NT2/D1 (cell line): ENCODE measurements around the gene MALL.
"Not testable (repeated sequence)": the region's sequence is repeated elsewhere in the genome, so short reads cannot be mapped to it uniquely, and the experiment has no call there.

Experiments
- DNase-seq: peaks from one replicate; pipeline ENCODE4 v3.0.0-alpha.2; 2011; ENCODE audit warnings: low read depth, low spot score
- H3K27me3 ChIP-seq: 2 replicates; pipeline ENCODE4 v1.6.0; 2011; ENCODE audit warnings: mild to moderate bottlenecking; ENCODE audit not compliant: insufficient read length, insufficient read depth
- H3K36me3 ChIP-seq: 2 replicates; pipeline ENCODE4 v1.6.1; 2011; ENCODE audit warnings: mild to moderate bottlenecking, low read length, mixed read lengths; ENCODE audit not compliant: insufficient read depth, insufficient read length
- H3K4me1 ChIP-seq: 2 replicates; pipeline ENCODE4 v1.5.1; 2011; ENCODE audit not compliant: insufficient read depth, insufficient read length
- H3K4me3 ChIP-seq: 2 replicates; pipeline ENCODE4 v1.5.1; 2011; ENCODE audit warnings: low read depth; ENCODE audit not compliant: insufficient read length
- H3K9ac ChIP-seq: 2 replicates; pipeline ENCODE4 v1.6.0; 2011; ENCODE audit warnings: low read depth; ENCODE audit not compliant: insufficient read length
- H3K9me3 ChIP-seq: 2 replicates; pipeline ENCODE4 v1.5.1; 2011; ENCODE audit warnings: mild to moderate bottlenecking, low read length; ENCODE audit not compliant: insufficient read depth

MALL gene

DNA sequence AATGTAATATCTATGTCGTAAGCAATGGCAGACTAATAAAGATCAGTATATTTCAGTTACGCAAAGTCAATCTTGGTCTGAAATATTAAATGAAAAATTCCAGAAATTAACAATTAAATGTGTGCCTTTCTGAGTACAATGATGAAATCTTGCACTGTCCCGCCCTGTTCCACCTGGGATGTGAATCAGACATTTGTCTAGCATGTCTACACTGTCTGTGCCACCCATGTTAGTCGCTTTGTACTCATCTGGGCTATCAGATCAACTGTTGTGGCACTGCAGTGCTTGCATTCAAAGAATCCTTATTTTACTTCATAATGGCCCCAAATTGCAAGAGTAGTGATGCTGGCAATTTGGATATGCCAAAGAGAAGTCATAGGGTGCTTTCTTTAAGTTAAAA, 25.5 kb downstream of the MALL start:
- H3K27me3 ChIP-seq, H3K9me3 ChIP-seq: not testable (repeated sequence)

DNA sequence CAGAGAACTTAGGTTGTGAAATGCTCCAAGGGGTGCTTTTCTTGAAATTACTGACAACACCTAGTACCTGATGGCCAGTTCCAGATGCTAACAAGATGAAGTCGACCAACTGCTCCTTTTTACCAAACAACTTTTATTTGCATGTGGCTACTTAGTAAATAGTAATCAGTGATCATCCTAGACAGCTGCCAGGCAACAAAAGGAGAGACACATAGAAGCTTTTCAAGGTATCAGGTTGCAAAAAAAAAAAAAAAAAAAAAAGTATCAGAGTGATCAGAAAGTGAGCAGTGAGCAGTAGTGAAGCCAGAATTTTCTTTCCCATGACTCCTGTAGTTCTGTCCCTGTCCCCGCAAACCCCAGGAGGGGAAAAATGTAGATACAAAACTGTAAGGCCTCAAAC, 31.9 kb downstream of the MALL start:
- H3K9me3 ChIP-seq, H3K27me3 ChIP-seq, H3K4me1 ChIP-seq, H3K36me3 ChIP-seq, H3K9ac ChIP-seq, H3K4me3 ChIP-seq, DNase-seq: not testable (repeated sequence)

More for the DNA sequence above, 25.5 kb downstream of the MALL start:
- not testable (repeated sequence) for DNase-seq, H3K9ac ChIP-seq, H3K4me1 ChIP-seq, H3K4me3 ChIP-seq, H3K36me3 ChIP-seq

DNA sequence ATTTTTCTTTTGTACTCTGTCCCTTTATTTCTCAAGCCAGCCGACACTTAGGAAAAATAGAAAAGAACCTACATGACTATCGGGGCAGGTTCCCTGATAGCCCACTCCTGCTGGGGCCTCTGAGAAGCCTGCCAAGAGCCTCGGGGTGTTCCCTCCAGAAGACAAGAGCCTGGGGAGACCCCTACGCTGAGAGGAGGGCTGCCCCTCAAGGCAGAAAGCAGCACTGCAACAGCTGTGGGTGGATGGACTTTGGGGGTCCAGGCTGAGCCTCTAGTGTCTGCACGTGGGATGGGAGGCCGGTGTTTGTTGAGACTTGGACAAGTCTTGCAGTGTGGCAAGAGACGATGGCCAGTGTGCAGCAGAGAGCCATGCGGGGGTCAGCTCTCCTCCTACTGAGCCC, 32.5 kb downstream of the MALL start:
- H3K4me1 ChIP-seq, H3K9ac ChIP-seq, H3K27me3 ChIP-seq, DNase-seq, H3K9me3 ChIP-seq, H3K4me3 ChIP-seq, H3K36me3 ChIP-seq: not testable (repeated sequence)

DNA sequence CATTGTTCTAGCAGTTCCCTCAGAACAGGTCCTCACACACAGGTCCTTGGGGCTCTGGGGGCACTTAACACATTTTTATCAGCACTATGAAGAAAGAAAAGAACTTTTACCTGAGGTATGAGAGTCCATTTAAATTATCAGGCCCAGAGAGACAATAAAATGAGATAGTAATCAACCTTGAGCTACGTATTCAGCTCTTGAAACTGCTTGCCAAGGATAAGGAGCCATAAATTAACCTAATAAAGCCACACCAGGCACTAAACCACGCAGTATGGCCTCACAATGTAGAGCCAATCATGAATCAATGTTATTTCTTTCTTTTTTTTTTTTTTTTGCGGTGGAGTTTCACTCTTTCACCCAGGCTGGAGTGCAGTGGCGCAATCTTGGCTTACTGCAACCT, 37.5 kb downstream of the MALL start:
- not testable (repeated sequence) for H3K9me3 ChIP-seq, H3K4me3 ChIP-seq, H3K36me3 ChIP-seq, H3K27me3 ChIP-seq, H3K9ac ChIP-seq, H3K4me1 ChIP-seq, DNase-seq

DNA sequence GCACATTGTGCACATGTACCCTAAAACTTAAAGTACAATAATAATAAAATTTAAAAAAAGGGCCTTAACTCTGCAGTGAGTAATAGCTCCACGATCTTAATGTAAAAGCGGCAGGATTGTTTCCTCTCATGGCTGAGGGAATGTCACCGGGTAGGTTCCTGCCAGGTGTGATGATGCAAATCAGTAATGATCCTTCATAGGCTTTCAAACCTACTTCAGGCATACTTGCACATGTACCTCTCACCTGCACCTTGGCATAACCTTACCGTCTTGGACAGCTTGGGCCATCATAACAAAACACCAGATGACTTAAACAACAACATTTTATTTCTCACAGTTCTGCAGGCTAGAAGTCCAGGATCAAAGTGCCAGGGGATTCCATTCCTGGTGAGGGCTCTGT, 39.7 kb downstream of the MALL start:
- DNase-seq, H3K27me3 ChIP-seq, H3K4me3 ChIP-seq, H3K4me1 ChIP-seq, H3K36me3 ChIP-seq, H3K9me3 ChIP-seq, H3K9ac ChIP-seq: not testable (repeated sequence)

DNA sequence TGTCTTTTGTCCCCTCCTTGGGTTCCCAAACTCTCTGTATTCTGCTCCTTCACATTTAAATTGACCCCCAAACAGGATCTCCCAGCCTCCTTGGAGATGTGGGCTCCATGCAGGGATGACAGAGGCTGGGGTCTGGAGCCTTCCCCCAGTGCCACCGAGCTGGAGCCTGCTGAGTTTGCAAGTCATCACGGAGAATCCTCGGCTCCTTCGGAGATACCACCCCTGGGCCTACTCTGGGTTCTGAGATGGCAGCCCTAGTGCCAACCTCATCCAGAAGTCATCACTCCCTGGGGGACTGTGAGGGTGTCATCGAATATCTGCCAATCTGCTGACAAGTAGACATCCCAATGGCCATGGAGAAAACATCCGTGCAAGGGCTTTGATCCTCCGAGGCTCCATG, 45.8 kb downstream of the MALL start:
- H3K4me1 ChIP-seq, H3K4me3 ChIP-seq, DNase-seq, H3K9ac ChIP-seq, H3K27me3 ChIP-seq, H3K36me3 ChIP-seq, H3K9me3 ChIP-seq: not testable (repeated sequence)

DNA sequence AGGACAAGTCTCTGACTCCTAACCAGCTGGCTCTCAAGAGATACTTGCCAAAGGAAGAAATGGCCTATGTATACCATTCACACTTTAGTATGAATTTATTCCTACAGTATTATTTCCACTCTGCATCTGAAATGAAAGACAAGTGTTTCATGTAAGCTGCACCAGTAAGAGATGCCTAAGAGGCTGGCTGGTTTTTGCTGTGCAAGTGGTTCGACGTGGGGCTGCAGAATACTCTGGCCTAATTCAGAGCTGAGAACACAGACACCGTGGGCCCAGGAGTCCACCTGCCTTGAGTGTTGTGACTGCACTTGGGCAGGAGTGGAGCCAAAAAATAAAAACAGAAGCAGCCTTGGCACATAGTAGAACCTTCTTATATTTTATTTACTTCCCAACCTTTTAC, 47.5 kb downstream of the MALL start:
- H3K4me1 ChIP-seq, H3K9ac ChIP-seq, H3K9me3 ChIP-seq, H3K36me3 ChIP-seq, H3K27me3 ChIP-seq, H3K4me3 ChIP-seq, DNase-seq: not testable (repeated sequence)

DNA sequence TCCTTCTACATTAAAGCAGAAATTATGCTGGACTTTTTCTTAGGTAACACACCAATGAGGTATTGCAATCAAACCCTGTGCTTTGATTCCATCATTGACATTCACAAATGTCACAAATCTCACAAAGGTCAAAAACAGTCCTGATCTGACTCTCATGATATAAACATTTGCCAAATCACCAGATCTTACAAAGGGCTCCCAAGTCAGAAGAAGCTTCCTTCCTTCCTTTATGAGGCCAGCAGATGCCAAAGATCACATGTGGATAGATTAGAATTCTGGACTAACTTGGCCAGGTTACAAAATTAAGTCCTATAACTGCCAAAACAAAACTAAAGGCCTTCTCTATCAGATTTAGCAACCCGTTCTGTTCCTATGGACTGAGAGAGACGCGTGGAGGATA, 53.3 kb downstream of the MALL start:
- not testable (repeated sequence) for H3K9me3 ChIP-seq, H3K36me3 ChIP-seq, H3K27me3 ChIP-seq, H3K4me1 ChIP-seq, H3K9ac ChIP-seq, H3K4me3 ChIP-seq, DNase-seq

DNA sequence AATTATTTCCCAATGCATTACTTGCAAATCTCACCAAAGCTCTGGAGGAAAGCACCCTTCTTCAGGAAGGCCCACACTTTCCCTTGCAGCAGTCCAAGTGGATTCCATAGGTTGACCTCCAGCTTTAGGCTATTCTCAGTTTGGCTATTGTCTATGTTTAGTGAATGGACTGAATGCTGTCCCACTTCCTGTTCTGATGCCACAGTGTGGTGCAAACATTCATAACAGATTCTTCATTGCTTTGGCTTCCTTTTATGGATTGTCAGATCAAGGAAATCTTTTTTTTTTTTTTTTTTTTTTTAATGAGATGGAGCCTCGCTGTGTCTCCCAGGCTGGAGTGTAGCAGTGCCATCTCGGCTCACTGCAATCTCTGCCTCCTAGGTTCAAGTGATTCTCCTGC, 55.1 kb downstream of the MALL start:
- not testable (repeated sequence) for H3K4me1 ChIP-seq, DNase-seq, H3K36me3 ChIP-seq

DNA sequence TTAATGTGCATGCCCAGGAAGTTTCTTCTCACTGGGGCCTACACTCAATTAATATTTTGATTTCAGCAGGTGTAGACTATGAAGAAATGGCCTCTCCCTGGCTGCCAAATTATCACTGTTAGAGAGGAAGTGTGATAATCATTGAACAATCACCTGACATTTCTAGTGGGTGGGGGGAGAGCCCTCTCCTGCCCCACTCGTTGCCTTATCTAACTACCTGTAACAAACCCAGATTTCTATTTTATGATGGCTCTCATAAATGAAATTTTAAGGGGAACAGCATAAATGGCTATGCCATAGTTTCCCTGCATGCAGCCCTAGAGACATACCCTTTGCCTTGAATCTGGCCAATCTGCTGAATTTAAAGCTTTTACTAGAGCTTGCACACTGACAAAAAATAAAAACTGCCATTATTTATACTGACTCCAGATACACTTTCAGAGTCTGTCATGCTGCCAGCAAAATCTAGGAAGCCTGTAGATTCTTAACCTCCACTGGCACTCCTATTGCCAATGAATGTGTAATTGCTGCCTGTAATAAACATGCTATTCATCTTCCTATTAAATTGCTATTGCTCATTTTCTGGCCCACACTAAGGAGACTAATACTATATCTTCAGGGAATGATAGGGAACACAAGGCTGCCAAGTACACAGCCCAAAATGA, 55.8 kb downstream of the MALL start:
- H3K4me1 ChIP-seq, DNase-seq, H3K4me3 ChIP-seq, H3K36me3 ChIP-seq, H3K27me3 ChIP-seq, H3K9ac ChIP-seq, H3K9me3 ChIP-seq: not testable (repeated sequence)

More for the DNA sequence above, 55.1 kb downstream of the MALL start:
- H3K27me3 ChIP-seq, H3K9ac ChIP-seq, H3K9me3 ChIP-seq, H3K4me3 ChIP-seq: not testable (repeated sequence)

DNA sequence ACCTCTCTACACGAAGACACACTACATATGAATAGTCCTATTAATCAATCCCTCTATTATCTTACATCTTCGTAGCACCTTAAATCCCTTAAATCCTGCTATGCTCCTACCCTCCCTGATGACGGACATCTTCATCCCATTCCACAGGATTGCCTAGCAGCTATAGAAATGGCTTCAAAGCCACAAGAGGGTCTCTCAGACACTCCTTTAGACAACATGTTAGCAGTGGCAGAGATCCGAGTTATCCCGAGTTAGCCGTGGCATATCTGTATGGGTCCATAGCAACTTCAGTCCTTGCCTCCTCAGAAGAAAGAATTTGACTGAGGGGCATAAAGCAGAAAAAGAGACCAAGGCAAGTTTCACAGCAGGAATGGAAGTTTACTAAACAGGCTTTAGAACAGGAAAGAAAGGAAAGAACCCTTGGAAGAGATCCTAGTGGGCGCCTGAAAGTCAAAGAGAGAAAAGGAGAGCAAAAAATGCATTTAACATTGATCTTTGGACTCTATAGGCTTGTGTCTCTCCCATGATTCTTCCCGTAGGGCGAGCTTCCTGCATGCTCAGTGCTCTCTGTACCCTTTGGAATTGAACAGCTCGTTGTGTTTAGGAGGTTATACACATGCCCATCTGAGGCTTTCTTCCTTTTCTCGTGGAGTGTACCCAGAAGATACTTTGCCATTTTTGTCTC, 56.5 kb downstream of the MALL start:
- not testable (repeated sequence) for H3K9ac ChIP-seq, DNase-seq, H3K4me3 ChIP-seq, H3K36me3 ChIP-seq, H3K27me3 ChIP-seq, H3K9me3 ChIP-seq, H3K4me1 ChIP-seq

DNA sequence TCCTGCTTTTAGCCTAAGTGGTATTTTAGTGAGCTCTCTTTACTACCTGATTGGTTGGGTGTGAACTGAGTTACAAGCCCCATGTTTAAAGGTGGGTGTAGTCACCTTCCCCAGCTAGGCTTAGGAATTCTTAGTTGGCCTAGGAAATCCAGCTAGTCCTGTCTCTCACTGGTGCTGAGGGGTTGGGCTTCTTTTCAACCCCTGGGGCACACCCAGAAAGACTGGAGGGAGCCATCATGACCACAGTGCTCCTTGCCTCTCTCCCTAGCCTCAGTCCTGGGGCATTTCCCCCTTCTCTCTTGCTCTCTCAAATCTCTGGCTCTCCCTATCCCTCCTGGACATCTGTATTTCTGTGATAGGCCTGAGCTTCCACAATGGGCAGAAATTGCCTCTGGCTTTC, 57.6 kb downstream of the MALL start:
- H3K4me1 ChIP-seq, H3K27me3 ChIP-seq, H3K9ac ChIP-seq, H3K9me3 ChIP-seq, H3K4me3 ChIP-seq, DNase-seq, H3K36me3 ChIP-seq: not testable (repeated sequence)
